BE2C (cell line): Measurements from ENCODE around the gene ACTA2.

Experiments
- DNase-seq: peaks from one replicate; pipeline ENCODE4 v3.0.0-alpha.2; 2020
- H3K27me3 ChIP-seq: fragments of 250-450 bp; sonication (Bioruptor Pico); 2 replicates; pipeline ENCODE4 v1.5.1; 2020; ENCODE audit warnings: mild to moderate bottlenecking
- H3K36me3 ChIP-seq: fragments of 250-450 bp; sonication (Bioruptor Pico); 2 replicates; pipeline ENCODE4 v1.5.1; 2020; ENCODE audit warnings: mild to moderate bottlenecking
- H3K4me1 ChIP-seq: fragments of 250-450 bp; sonication (Bioruptor Pico); 2 replicates; pipeline ENCODE4 v1.5.1; 2020
- H3K4me3 ChIP-seq: 2 replicates; pipeline ENCODE4 v1.5.1; 2011; ENCODE audit warnings: low read depth, low read length
- H3K9me3 ChIP-seq: fragments of 250-450 bp; sonication (Bioruptor Pico); 2 replicates; pipeline ENCODE4 v1.5.1; 2020
- TF ChIP-seq, protein P1 (sequence below): IDR thresholded peaks from 2 replicates; pipeline ENCODE4 v1.5.1; 2012; ENCODE audit warnings: mild to moderate bottlenecking, low read depth, low read length

The ACTA2 gene

DNA sequence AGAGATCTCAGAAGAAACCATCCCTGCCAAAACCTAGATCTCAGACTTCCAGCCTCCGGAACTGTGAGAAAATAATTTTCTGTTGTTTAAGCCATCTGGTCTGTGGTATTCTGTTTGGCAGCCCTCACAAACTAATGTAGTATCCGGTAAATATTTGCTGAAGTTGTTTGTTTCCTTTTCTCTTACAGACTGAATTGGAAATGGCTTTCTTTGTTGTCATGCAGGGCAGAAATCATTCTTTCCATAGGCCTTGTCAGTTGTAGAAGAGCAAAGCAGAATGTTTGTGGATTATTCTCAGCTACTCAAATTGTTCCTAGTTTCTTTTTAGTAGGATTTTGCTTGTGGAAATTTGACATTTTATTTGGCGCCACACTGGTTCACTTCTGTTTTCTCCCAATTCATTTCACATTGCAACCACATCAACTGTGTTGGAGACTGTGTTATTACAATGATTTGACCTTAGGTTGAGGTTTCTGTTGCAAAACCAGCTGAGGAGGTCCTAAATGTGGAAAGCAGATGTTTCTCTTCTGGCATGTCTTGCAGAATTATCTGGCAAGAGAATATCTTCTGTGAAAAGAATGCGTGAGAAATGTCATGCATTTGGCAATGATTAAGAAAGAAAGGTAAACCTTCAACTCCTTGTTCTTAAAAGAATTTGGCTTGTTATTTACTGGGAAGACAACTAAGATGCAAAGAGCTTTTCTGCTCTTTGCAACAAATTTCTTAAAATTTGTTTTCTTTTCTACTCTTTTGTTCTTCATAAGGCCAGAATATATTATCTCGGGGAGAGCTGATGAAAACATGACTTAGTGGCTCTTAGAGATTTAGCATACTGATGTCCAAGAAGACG is 25.8 kb downstream of the ACTA2 start:
- Histone ChIP-seq H3K4me1 (peaks cover 14% of the 10 kb centered on the region), H3K4me3 (no peak overlapping the region), H3K36me3 (no peaks in the 10 kb centered on the region), H3K27me3 (no peaks in the 10 kb centered on the region), H3K9me3 (no peaks in the 10 kb centered on the region)
- no peak for DNase-seq
- TF ChIP-seq, protein P1, sequence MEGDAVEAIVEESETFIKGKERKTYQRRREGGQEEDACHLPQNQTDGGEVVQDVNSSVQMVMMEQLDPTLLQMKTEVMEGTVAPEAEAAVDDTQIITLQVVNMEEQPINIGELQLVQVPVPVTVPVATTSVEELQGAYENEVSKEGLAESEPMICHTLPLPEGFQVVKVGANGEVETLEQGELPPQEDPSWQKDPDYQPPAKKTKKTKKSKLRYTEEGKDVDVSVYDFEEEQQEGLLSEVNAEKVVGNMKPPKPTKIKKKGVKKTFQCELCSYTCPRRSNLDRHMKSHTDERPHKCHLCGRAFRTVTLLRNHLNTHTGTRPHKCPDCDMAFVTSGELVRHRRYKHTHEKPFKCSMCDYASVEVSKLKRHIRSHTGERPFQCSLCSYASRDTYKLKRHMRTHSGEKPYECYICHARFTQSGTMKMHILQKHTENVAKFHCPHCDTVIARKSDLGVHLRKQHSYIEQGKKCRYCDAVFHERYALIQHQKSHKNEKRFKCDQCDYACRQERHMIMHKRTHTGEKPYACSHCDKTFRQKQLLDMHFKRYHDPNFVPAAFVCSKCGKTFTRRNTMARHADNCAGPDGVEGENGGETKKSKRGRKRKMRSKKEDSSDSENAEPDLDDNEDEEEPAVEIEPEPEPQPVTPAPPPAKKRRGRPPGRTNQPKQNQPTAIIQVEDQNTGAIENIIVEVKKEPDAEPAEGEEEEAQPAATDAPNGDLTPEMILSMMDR, result no peak

DNA sequence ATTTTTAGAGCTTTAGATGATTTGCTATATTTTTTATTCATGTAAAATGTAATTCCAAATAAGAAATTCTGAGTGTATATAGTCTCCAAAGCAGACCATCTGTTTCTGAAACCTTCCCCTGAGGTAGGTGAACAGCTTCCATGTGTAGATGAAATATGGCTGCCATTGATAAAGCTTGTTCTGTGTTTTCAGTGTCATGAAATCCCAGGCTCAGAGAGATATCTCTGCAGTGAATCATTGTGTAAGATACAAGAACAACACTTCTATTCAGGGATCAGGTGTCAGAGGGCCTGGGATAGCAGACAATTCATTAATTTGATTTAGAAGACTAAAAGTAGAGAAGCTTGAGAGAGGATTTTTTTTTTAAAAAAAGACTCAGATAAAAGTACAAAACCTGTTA is 29.1 kb downstream of the ACTA2 start:
- TF ChIP-seq, protein P1, result no peak
- Histone ChIP-seq H3K4me1 (peaks cover 27% of the 10 kb centered on the region), H3K9me3 (no peaks in the 10 kb centered on the region), H3K36me3 (no peaks in the 10 kb centered on the region; the same call in 1 of the 2 replicates), H3K27me3 (no peaks in the 10 kb centered on the region), H3K4me3 (no peak overlapping the region)
- no peak for DNase-seq

DNA sequence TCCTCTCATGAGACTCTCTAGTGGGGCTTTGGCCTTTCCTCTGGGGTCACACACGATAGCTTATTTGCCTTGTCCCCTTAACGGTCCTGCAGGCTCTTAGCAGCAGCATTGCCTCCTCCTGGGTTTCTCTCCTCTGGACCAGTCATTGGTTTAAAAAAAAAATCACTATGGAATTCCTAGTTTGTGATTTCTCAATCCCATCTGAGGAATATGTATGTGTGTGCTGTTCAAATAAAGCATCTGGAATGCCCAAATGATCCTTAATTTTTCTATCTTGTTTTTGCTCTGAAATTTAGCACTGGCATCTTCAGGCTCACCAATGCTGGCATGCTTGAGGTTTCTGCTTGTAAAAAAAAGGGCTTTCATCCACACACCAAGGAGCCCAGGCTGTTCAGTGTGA is 30.5 kb downstream of the ACTA2 start:
- TF ChIP-seq, protein P1, result no peak

DNA sequence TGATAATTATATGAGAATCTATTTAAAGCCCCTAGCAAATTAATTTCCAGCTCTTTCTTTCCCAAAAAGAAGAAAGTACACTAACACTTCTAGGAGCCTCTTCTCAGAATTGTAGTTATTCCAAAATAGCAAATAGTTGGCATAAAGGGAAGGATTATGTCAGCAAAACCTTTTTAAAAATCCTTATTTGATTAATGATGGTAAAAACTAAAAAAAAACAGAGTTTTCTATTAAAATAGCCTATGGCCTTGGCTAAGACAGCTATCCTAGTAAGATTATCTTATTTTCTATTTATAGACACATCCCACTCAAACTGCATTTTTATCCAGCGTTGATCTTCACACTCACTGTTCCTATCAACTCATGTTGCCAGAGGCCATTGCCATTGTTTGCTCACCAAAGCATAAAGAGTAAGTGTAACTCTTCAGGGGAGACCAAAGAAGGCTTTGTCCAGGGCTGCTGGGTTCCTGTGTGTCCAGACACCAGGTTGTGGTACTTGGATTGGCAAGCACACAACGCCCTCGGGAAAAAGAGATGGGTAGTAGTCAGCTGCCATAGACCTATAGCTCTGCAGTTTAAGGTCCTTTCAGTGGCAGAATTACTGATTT is 31.5 kb downstream of the ACTA2 start:
- peaks cover 24% of the 10 kb centered on the region for H3K4me1 ChIP-seq
- H3K4me3 ChIP-seq, result no peak overlapping the region
- H3K27me3 ChIP-seq, result no peaks in the 10 kb centered on the region
- no peaks in the 10 kb centered on the region; the same call in 1 of the 2 replicates for H3K36me3 ChIP-seq
- TF ChIP-seq, protein P1, result no peak
- peak; percentile 35 for DNase-seq
- no peaks in the 10 kb centered on the region for H3K9me3 ChIP-seq

More for the DNA sequence above, 30.5 kb downstream of the ACTA2 start:
- Histone ChIP-seq H3K27me3 (no peaks in the 10 kb centered on the region), H3K36me3 (no peaks in the 10 kb centered on the region; the same call in 1 of the 2 replicates), H3K9me3 (no peaks in the 10 kb centered on the region), H3K4me1 (peaks cover 27% of the 10 kb centered on the region), H3K4me3 (no peak overlapping the region)
- DNase-seq, result no peak

DNA sequence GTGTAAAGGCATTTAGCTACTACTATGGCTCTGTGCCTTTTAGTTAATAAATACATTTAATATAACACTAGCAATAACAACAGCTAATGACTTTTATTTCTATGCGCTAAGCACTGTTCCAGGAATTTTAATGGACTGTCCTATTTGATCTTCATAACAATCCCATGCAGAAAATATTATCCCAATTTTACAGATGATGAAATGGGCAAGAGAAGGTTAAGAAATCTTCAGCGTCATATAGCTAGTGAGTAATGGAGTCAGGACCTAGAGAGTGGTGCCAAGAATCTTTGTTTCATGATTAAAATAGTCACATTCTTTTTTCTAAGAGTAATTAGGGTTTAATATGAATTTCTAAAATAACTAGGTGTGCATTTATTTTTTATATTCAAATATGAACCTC is 32.4 kb downstream of the ACTA2 start:
- Histone ChIP-seq H3K27me3 (no peaks in the 10 kb centered on the region), H3K4me1 (peaks cover 33% of the 10 kb centered on the region), H3K36me3 (no peaks in the 10 kb centered on the region; the same call in 1 of the 2 replicates), H3K9me3 (no peaks in the 10 kb centered on the region), H3K4me3 (no peak overlapping the region)
- DNase-seq, result no peak
- TF ChIP-seq, protein P1, result no peak

DNA sequence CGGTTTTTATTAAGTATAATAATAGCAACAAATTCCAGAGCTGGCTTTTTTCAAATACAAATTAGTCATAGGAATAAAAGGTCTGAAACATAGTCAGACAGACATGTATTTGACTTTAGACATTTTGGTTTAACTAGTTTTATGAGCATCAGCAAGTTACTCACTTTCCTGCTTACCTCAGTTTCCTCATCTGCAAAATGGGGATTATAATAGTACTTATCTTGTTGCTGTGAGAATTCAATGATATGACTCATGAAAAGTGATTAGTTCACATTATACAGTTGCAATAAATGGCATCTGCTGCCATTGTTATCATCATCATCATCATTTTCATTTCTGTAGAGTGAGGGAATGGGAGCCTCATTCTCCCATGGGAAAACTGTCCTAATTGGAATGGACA is 33.5 kb downstream of the ACTA2 start:
- H3K9me3 ChIP-seq, result no peaks in the 10 kb centered on the region
- peaks cover 36% of the 10 kb centered on the region for H3K4me1 ChIP-seq
- no peaks in the 10 kb centered on the region; the same call in 1 of the 2 replicates for H3K36me3 ChIP-seq
- H3K4me3 ChIP-seq, result no peak overlapping the region
- H3K27me3 ChIP-seq, result no peaks in the 10 kb centered on the region
- DNase-seq, result no peak
- TF ChIP-seq, protein P1, result no peak
